Endometrial microvascular endothelial cells (primary cell): ENCODE results near the gene SLC6A8. TPM values are rescaled to one million over a fixed set of nuclear protein-coding genes. Genes with fewer than 3 reads are reported as not detected.

Experiments used
- in situ Hi-C: cut with HindIII; loops from 2 replicates; pipeline ENCODE4 v1.10.0; 2017; ENCODE audit warnings: low sequenced_read_pairs, low pct_unique_long_range_greater_than_20kb; ENCODE audit errors: inconsistent ontology term
- total RNA-seq: library from RNA; depleted of rRNA; stranded (reverse); fragments of >200 nt; gene quantifications from one replicate; pipeline ENCODE4 v1.2.3, GENCODE V29; 2015; ENCODE audit errors: inconsistent ontology term

Gene SLC6A8
- 2.6 TPM for total RNA-seq

DNA sequence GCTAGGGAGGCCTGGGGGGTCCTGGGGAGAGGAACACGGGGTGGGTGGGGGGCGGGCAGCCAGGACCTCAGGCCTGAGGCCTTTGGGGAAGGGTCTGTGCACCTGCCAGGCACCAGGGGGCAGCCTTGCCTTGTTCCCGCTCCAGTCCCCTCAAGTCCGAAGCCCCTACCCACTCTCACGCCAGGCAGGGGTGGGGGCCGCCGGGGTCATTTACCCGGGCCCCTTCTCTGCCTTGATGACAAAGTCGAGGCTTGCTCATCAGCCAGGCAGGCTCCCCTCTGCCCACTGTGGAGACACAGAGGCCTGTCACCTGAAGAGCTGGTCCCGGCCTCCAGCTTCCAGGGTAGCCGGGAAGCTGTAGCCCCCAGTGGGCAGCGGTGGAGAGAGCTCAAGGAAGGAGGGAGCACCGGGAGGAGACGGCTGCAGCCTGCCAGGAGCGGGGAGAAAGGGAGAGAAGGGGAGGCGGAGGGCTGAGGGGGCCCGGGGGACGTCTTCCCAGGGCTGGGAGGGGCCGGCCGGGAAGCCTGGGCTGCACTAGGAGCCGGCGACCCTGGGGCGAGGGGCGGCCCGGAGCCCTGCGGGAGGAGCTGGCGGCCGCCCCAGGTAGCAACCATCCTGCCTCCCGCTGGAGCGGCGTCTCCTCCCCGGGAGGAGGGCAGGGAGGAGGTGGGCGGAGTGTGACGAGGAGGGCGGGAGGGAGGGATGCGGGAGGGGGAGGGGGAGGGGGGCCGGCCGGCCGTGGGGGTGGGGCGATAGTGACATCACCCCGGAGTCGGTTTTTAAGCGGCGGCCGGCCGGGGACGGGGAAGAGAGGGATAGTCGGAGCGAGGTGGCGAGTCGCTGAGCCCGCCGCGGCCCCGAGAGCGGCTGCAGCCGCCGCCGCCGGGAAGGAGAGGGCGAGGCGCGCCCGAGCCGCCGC is at the start of gene SLC6A8:
SLC6A8 (plus strand) TSS at position 806 of the 919 bp plus-strand sequence. CDS start 649 bp downstream, outside the sequence.
- in situ Hi-C loops, result no loop called here

DNA sequence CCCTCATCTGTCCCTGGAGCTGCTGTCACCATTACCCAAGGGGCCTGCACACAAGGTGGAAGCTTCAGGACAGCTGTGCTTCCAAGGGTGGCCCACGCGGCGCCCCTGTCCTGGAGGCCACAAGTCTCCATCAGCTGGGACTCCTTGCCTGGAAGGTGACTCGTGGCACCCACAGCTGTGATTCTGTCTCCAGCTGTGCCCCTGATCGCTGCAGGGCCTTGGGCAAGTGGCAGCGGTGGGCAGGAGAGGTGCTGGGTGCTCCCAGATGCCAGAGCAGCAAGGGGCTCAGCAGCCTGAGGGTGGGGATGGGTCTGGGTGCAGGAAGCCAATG is 49.7 kb upstream of the SLC6A8 start:
- in situ Hi-C loops, result no loop called here

- in situ Hi-C loops, result no loop called here
These were observed 49.1 kb upstream of the SLC6A8 start for GRCh38 chrX:153638436-153639176.

DNA sequence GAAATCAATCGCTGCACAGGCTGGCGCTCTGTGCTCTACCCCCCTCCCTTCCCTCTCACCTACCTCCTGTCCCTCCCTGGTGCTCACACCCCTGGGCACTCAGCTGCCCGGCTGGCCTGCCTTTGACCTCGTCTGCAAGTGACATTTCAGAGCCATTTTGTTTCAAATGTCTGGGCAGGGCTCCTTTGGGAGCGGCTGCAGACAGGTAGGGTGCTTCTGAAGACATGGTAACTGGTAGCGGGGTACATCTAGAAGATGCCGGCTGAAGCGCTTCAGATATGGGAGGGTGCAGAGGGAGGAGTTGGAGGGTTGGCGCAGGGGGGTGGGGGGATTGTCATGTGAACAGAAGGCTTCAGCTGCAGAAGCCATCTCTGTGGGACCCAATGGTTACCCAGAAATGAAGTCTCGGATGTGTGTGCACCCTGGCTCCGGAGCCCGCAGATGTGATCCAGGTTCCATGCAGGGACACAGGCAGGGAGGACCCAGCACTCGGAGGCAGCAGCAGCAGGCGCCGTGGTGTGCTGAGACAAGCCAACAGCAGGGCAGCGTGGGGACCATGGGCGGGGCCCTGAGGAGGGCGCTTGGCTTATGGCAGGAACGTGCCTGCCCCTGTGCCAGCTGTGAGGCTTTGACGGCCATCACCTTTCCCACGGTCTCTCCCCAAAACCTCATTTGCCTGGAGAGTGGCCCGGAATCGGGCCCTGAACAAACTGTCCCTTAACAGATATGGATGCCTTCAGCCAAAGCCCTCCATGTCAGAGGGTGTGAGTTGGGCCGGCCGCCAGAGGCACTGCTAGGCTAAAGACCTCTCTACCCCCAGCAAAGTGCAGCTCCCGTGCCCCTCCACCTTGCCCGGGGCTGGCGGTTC is 48.3 kb upstream of the SLC6A8 start:
- in situ Hi-C loops, result no loop called here

DNA sequence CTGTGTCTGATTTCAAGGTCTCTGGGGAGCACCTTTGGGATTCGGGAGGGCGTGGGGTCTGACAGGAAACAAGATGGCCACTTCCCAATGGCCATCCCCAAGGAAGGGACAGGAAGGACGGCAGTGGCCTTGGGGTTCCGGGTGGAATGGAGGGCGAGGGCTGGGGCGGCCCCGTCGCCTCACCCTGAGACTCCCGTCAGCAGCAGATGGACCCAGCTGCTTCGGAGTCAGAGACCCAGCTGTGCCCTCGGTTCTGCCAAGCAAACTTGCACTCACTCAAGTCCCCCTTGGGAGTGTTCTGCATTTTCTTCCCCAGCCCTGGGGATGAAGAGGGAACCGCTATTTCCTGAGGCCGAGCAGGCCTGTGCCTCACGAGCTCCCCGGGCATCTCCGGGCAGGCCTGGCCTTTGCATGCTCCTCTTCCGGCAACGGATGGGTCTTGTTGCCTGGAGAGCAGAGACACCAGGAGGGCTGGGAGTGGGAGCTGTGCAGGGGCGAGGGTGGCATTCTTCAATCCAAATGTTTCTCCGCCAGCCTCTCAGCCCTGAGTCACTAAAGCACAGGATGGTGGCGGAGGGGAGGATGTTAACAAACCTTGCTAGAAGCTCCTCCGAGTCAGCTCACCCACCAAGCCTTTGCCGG is 47.6 kb upstream of the SLC6A8 start:
- in situ Hi-C loops, result no loop called here

- in situ Hi-C loops, result no loop called here
These were observed 46.8 kb upstream of the SLC6A8 start for GRCh38 chrX:153640736-153641575.

DNA sequence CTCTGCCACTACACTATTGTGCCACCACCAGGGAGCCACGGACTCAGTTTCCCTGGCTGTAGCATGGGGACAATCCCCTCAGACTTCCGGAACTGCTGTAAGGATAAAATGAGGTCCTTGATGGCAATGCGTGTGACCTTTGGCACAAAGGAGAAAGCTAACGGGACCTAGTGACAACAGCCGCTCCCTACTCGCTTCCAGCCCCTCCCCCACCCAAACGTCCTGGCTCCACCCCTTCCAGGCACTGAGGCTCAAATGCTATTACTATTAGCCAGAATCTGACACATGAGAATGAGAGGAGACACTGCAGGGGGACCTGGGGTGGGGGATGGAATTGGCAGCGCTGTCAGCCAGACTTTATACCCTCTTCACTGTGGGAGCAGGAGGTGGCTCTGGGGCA is 46.1 kb upstream of the SLC6A8 start:
- in situ Hi-C loops, result no loop called here

- in situ Hi-C loops, result no loop called here
These were observed 45.6 kb upstream of the SLC6A8 start for GRCh38 chrX:153642051-153642654.

- in situ Hi-C loops, result no loop called here
These were observed 44.9 kb upstream of the SLC6A8 start for GRCh38 chrX:153642655-153643430.

GRCh38 chrX:153643431-153644351 is 44.0 kb upstream of the SLC6A8 start:
- in situ Hi-C loops, result no loop called here

GRCh38 chrX:153644356-153645125 is 43.2 kb upstream of the SLC6A8 start:
- in situ Hi-C loops, result no loop called here

DNA sequence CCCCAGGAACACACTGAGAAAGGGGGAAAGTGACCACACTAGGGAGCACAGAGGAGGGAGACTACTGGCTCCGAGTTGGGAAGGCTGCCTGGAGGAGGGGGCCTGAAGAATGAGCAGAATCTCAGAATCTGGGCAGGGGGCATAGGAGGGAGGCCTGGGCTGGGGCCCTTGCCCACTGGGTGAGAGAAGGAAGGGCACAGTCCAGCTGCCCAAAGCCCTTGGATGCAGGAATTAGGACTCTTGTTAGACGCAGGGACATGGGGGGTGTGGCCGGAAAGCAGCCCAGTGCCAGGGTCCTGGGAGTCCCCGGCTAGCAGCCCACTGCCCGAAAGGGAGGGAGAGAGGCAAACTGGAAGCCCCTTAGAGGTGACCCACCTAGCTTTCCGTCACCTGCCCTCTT is 42.6 kb upstream of the SLC6A8 start:
- in situ Hi-C loops, result no loop called here

DNA sequence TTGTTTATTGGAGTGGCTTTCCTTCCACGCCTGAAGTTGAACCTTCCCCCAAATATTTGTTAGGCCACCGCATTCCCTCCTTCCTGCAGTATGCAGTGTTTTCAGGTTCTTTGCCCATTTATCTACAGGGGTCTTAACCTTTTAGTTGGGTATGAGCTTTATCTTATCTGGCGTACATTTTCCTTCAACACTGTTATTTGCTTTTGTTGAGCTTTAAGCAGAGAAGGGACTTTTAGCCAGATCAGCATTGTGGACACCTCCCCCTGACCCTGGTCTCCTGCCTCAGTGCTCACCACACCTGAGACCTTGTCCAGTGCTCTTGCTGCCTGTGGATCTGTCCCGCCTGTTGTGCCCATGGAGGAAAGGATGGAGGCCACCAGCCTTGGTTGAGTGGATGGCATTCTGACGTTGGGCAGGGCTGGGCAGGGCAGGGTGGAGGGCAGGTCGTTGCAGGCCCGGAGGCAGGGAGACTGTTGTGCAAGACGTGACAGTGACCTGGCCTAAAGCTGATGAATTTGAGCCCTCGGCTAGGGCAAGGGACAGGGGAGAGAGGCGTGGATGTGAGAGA is 41.7 kb upstream of the SLC6A8 start:
- in situ Hi-C loops, result no loop called here

- in situ Hi-C loops, result no loop called here
These were observed 40.9 kb upstream of the SLC6A8 start, which contains the start of gene DUSP9 for GRCh38 chrX:153646620-153647373. Gene DUSP9 (plus strand): TSS chrX:153647203. CDS start chrX:153647954, 751 bp downstream.
